Measurements from ENCODE around the gene ITGB6. TPM values are rescaled to one million over a fixed set of nuclear protein-coding genes. Genes with fewer than 3 reads are reported as not detected.

The ITGB6 gene
- total RNA-seq, 1 experiment from 2014 or later = not detected

- Mint-ChIP-seq H3K27ac (no peak overlapping the region), H3K4me3 (no peak overlapping the region), H3K36me3 (peaks cover 12% of the 10 kb centered on the region), H3K27me3 (ENCODE audit: low read depth) (peaks cover 6% of the 10 kb centered on the region), H3K9me3 (peaks cover 17% of the 10 kb centered on the region), H3K4me1 (peaks cover 16% of the 10 kb centered on the region)
- CTCF ChIA-PET = no interaction called here
- TF ChIP-seq ZNF671 (CRISPR knock-in tag; IDR thresholded peaks at IDR 0.05) (no peak), CREB1 (CRISPR knock-in tag; IDR thresholded peaks at IDR 0.05) (no peak), CDX4 (CRISPR knock-in tag; IDR thresholded peaks at IDR 0.05; ENCODE audit: borderline replicate concordance) (no peak), USF2 (CRISPR knock-in tag; IDR thresholded peaks at IDR 0.05) (no peak), GTF2I (CRISPR knock-in tag; conservative IDR thresholded peaks at IDR 0.05) (no peak), ZNF416 (CRISPR knock-in tag; IDR thresholded peaks at IDR 0.05) (no peak), ATF3 (CRISPR knock-in tag; conservative IDR thresholded peaks at IDR 0.05) (no peak), RORB (CRISPR knock-in tag; IDR thresholded peaks at IDR 0.05) (no peak), HMGA2 (CRISPR knock-in tag; IDR thresholded peaks at IDR 0.05) (no peak), IRF1 (CRISPR knock-in tag; IDR thresholded peaks at IDR 0.05) (no peak), IRF2 (CRISPR knock-in tag; IDR thresholded peaks at IDR 0.05; ENCODE audit: borderline replicate concordance, low read depth) (no peak), ZNF121 (CRISPR knock-in tag; IDR thresholded peaks at IDR 0.05) (no peak), NFE2L1 (CRISPR knock-in tag; IDR thresholded peaks at IDR 0.05) (no peak), CTCF (IDR thresholded peaks at IDR 0.05) (no peak)
- TF ChIP-seq, protein P1, sequence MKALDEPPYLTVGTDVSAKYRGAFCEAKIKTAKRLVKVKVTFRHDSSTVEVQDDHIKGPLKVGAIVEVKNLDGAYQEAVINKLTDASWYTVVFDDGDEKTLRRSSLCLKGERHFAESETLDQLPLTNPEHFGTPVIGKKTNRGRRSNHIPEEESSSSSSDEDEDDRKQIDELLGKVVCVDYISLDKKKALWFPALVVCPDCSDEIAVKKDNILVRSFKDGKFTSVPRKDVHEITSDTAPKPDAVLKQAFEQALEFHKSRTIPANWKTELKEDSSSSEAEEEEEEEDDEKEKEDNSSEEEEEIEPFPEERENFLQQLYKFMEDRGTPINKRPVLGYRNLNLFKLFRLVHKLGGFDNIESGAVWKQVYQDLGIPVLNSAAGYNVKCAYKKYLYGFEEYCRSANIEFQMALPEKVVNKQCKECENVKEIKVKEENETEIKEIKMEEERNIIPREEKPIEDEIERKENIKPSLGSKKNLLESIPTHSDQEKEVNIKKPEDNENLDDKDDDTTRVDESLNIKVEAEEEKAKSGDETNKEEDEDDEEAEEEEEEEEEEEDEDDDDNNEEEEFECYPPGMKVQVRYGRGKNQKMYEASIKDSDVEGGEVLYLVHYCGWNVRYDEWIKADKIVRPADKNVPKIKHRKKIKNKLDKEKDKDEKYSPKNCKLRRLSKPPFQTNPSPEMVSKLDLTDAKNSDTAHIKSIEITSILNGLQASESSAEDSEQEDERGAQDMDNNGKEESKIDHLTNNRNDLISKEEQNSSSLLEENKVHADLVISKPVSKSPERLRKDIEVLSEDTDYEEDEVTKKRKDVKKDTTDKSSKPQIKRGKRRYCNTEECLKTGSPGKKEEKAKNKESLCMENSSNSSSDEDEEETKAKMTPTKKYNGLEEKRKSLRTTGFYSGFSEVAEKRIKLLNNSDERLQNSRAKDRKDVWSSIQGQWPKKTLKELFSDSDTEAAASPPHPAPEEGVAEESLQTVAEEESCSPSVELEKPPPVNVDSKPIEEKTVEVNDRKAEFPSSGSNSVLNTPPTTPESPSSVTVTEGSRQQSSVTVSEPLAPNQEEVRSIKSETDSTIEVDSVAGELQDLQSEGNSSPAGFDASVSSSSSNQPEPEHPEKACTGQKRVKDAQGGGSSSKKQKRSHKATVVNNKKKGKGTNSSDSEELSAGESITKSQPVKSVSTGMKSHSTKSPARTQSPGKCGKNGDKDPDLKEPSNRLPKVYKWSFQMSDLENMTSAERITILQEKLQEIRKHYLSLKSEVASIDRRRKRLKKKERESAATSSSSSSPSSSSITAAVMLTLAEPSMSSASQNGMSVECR (CRISPR knock-in tag; IDR thresholded peaks at IDR 0.05; ENCODE audit: borderline replicate concordance) = no peak
- POLR2A ChIA-PET = no interaction called here
- DNase-seq (ENCODE audit: low spot score) = no peak
- ATAC-seq = no peak
These were observed 86.1 kb downstream of the ITGB6 start for GRCh38 chr2:160114020-160114419.

DNA sequence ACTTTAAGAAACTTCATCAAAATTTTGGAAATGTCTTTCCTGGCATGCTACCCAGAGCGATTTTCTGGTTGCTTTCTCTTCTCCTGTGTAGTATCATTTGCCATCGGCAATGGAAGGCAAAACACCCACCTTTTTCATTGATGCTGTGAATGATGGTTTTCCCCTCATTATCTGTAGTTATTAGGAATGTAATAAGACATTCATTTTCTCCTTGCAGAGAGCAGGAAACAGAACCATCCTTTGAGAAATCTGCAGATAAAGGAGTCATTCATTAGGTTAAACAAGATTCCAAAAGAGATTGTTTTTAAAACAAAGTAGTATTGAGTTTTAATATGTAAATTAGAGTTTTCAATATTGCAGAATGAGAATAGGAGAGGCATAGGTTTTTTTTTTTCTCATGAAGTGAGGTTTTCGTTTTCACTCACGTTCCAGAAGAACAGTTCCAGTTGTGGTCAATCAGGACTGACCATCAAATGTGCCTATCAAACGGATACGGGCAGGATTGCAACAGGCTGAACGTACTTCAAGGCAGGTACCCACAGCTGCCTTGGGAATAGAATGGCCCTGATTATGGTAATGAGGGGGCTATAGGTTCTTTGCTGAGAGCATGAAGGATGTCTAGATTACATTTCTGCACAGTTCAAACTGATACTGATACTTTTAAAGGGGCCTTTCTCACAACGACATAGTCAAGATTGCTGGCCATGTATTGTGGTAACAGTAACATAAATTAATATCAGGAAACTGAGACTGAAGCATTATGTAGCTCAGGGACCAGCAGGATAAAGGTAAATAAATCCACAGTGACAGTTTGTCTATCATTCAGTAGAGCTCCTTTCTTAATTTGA is 87.9 kb downstream of the ITGB6 start:
- TF ChIP-seq, protein P2, sequence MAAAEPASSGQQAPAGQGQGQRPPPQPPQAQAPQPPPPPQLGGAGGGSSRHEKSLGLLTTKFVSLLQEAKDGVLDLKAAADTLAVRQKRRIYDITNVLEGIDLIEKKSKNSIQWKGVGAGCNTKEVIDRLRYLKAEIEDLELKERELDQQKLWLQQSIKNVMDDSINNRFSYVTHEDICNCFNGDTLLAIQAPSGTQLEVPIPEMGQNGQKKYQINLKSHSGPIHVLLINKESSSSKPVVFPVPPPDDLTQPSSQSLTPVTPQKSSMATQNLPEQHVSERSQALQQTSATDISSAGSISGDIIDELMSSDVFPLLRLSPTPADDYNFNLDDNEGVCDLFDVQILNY (CRISPR knock-in tag; IDR thresholded peaks at IDR 0.05) = no peak
- TF ChIP-seq, protein P3, sequence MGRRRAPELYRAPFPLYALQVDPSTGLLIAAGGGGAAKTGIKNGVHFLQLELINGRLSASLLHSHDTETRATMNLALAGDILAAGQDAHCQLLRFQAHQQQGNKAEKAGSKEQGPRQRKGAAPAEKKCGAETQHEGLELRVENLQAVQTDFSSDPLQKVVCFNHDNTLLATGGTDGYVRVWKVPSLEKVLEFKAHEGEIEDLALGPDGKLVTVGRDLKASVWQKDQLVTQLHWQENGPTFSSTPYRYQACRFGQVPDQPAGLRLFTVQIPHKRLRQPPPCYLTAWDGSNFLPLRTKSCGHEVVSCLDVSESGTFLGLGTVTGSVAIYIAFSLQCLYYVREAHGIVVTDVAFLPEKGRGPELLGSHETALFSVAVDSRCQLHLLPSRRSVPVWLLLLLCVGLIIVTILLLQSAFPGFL (CRISPR knock-in tag; IDR thresholded peaks at IDR 0.05; ENCODE audit: borderline replicate concordance) = no peak
- Mint-ChIP-seq H3K27ac (no peak overlapping the region), H3K4me3 (no peak overlapping the region), H3K4me1 (peaks cover 16% of the 10 kb centered on the region), H3K9me3 (peaks cover 16% of the 10 kb centered on the region), H3K36me3 (peaks cover 12% of the 10 kb centered on the region), H3K27me3 (ENCODE audit: low read depth) (peaks cover 6% of the 10 kb centered on the region)
- DNase-seq (ENCODE audit: low spot score) = no peak
- ATAC-seq = no peak
- ChIA-PET CTCF (interaction anchor here (0.6 to 3.0 kb wide), 4 partner anchors 63 to 882 kb away, joined by 3 to 37 read pairs (median 10); no protein-coding TSS in a partner anchor), POLR2A (no interaction called here)

All from WTC11 (cell line).